Measurements from ENCODE around the gene ADAMTS16. TPM values are rescaled to one million over a fixed set of nuclear protein-coding genes. Genes with fewer than 3 reads are reported as not detected.

Gene ADAMTS16
- total and polyA plus RNA-seq, 11 donors: 0.05 to 4.7 (median 0.16) TPM; not detected in 8

DNA sequence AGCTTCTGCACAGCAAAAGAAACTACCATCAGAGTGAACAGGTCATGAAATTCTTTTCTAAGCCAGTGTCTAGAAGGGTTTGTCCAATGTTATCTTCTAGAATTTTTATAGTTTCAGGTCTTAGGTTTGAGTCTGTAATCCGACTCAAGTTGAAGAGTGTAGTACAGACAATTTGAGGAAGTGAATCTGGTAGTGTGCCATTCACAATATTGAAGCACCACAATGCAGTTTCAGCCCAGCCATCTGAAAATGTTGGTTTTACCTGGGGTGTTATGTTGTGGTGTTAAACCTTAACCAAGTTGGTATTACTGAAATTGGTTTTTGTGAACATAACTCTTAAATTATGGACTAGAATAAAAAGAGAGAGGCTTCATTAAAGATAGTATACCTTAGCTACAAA lies 77.2 kb downstream of the ADAMTS16 start:
- no peak overlapping the region for H3K27ac ChIP-seq
- ATAC-seq (no peak), DNase-seq (no peak)
- H3K27me3 ChIP-seq: no peaks in the 10 kb centered on the region
- 48 to 62% (median 57%) methylated on average over 1 of the region's 1 CpG for WGBS, 4 donors
- TF ChIP-seq, protein P1, sequence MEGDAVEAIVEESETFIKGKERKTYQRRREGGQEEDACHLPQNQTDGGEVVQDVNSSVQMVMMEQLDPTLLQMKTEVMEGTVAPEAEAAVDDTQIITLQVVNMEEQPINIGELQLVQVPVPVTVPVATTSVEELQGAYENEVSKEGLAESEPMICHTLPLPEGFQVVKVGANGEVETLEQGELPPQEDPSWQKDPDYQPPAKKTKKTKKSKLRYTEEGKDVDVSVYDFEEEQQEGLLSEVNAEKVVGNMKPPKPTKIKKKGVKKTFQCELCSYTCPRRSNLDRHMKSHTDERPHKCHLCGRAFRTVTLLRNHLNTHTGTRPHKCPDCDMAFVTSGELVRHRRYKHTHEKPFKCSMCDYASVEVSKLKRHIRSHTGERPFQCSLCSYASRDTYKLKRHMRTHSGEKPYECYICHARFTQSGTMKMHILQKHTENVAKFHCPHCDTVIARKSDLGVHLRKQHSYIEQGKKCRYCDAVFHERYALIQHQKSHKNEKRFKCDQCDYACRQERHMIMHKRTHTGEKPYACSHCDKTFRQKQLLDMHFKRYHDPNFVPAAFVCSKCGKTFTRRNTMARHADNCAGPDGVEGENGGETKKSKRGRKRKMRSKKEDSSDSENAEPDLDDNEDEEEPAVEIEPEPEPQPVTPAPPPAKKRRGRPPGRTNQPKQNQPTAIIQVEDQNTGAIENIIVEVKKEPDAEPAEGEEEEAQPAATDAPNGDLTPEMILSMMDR (IDR thresholded peaks at IDR 0.05): no peak
- no peak for TF ChIP-seq POLR2A (IDR thresholded peaks at IDR 0.05)
- no peaks in the 10 kb centered on the region for H3K9me3 ChIP-seq
- no peaks in the 10 kb centered on the region for H3K36me3 ChIP-seq
- no peak overlapping the region for H3K4me3 ChIP-seq
- intact Hi-C loops (cut with DNase I): no loop called here
- H3K4me1 ChIP-seq: no peaks in the 10 kb centered on the region

DNA sequence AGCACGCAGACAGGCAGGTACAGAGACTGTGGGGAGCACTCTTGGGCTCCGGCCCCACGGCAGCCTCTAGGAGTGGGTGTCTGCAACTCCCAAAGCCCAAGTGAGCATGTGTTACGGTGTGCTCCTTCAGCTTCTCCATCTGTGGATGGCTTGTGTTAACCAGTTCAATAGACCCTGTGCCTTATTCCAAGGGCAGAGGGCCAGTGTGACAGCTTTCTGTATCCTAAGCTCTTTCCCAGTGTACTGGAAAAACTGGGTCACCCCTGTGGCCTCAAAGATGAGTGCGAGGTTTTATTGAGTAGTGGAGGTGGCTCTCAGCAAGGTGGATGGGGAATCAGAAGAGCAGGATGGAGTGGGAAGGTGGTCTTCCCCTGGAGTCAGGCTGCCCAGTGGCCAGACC lies 78.3 kb downstream of the ADAMTS16 start:
- no peaks in the 10 kb centered on the region for H3K4me1 ChIP-seq
- no peaks in the 10 kb centered on the region for H3K9me3 ChIP-seq
- H3K36me3 ChIP-seq: no peaks in the 10 kb centered on the region
- H3K4me3 ChIP-seq: no peak overlapping the region
- intact Hi-C loops (cut with DNase I): no loop called here
- TF ChIP-seq POLR2A (IDR thresholded peaks at IDR 0.05): no peak
- TF ChIP-seq, protein P1 (IDR thresholded peaks at IDR 0.05): no peak
- no peak overlapping the region for H3K27ac ChIP-seq
- 84 to 94% (median 88%) methylated on average over 1 to 5 of the region's 5 CpGs for WGBS, 4 donors
- ATAC-seq (no peak), DNase-seq (no peak)
- peaks cover 0 to 3% (median 0%) of the 10 kb centered on the region in 9 donors for H3K27me3 ChIP-seq

DNA sequence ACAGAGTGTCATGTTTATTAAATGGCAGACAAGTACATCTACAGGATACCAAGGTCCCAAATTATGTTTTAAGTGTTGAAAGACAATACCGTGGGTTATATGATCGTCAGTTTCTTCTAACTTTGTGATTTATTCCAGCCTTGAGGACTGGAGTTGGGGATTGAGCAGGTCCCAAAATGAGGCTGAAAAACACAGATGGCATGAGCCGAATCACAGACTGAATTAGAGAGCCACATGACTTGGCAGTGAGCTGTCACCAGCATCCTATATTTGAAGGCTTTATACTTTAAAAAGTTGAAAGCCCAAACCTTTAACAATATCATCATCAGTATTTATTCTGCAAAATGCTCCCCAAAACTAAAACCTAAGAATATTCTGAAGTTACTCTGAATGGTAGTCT lies 79.4 kb downstream of the ADAMTS16 start:
- no peaks in the 10 kb centered on the region for H3K4me1 ChIP-seq
- WGBS, 4 donors: 84 to 91% (median 90%) methylated on average over 3 of the region's 3 CpGs
- intact Hi-C loops (cut with DNase I): no loop called here
- H3K27me3 ChIP-seq: peaks cover 0 to 3% (median 0%) of the 10 kb centered on the region in 9 donors
- ATAC-seq: no peak
- H3K9me3 ChIP-seq: no peaks in the 10 kb centered on the region
- no peak overlapping the region for H3K27ac ChIP-seq
- no peak for DNase-seq
- H3K36me3 ChIP-seq: no peaks in the 10 kb centered on the region
- TF ChIP-seq, protein P1 (IDR thresholded peaks at IDR 0.05): no peak
- TF ChIP-seq POLR2A (IDR thresholded peaks at IDR 0.05): no peak
- H3K4me3 ChIP-seq: no peak overlapping the region

DNA sequence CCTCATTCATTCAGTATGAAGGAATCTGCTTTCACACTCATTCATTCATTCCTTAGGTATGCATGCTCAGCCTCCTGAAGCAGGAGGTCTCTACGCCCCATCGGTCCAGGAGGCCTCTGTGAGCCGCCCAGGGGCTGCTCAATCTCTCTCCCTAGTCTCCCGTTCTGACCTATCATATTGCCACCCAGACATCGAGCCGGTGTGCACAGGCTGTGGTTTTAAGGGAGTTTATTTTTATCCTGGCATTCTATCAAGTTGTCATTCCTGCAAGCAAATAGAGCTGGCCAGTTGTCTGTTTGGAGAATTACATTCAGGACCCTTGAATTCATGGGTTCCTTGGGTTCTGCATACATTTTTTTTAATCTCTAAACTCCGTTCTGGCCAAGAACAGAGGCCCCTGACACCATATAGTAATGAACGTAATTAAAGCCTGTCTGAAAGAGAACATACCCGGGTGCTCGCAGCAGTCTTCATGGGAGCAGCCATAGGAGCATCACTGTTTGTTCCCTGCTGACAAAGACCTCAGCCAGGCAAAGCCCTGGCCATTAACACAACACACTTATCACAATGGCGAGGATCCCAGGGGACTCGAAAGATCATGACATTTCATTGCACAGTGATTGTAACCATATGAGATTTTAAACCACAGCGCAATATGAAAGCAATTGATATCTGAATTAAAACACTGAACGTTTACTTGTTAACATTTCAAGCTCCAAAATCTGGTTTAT lies 80.9 kb downstream of the ADAMTS16 start:
- 59 to 70% (median 66%) methylated on average over 14 of the region's 14 CpGs for WGBS, 4 donors
- H3K27me3 ChIP-seq: peaks cover 0 to 3% (median 0%) of the 10 kb centered on the region in 9 donors
- H3K4me1 ChIP-seq: no peaks in the 10 kb centered on the region
- TF ChIP-seq POLR2A (IDR thresholded peaks at IDR 0.05): no peak
- TF ChIP-seq, protein P1 (IDR thresholded peaks at IDR 0.05): no peak
- no peak overlapping the region for H3K27ac ChIP-seq
- no peak for ATAC-seq
- H3K36me3 ChIP-seq: no peaks in the 10 kb centered on the region
- H3K9me3 ChIP-seq: no peaks in the 10 kb centered on the region
- intact Hi-C loops (cut with DNase I): no loop called here
- DNase-seq: no peak
- no peak overlapping the region for H3K4me3 ChIP-seq
